Activated CD4-positive, alpha-beta T cell treated with anti-CD3 and anti-CD28 coated beads, Interleukin-10, Interleukin-2, amounts not matched to agents 100 ng/mL and 50 ng/mL, durations not matched to agents 16 hours and 8 hours (primary cell): ENCODE data around the gene IL6R.
"Not testable (repeated sequence)": the region's sequence is repeated elsewhere in the genome, so short reads cannot be mapped to it uniquely, and the experiment has no call there.

Source experiments
- DNase-seq: peaks from one replicate; pipeline ENCODE4 v3.0.0-alpha.2; 2020

Gene IL6R

GRCh38 chr1:154404984-154405746 is at the start of gene IL6R:
IL6R (plus strand) TSS chr1:154405343; CDS start chr1:154405630, 287 bp downstream.
- DNase-seq = peak; percentile 66

GRCh38 chr1:154358519-154358918 is 46.6 kb upstream of the IL6R start:
- no peak for DNase-seq

GRCh38 chr1:154360288-154360687 is 44.9 kb upstream of the IL6R start:
- no peak for DNase-seq

GRCh38 chr1:154360881-154361280 is 44.3 kb upstream of the IL6R start:
- not testable (repeated sequence) for DNase-seq

- DNase-seq = no peak
These were observed 43.8 kb upstream of the IL6R start for GRCh38 chr1:154361357-154361756.

- no peak for DNase-seq
These were observed 33.7 kb upstream of the IL6R start for GRCh38 chr1:154371436-154371835.

- DNase-seq = not testable (repeated sequence)
These were observed 31.3 kb upstream of the IL6R start for GRCh38 chr1:154373777-154374357.

- DNase-seq = no peak
These were observed 25.8 kb upstream of the IL6R start for GRCh38 chr1:154379301-154379700.

- no peak for DNase-seq
These were observed 20.3 kb upstream of the IL6R start for GRCh38 chr1:154384650-154385489.

GRCh38 chr1:154386643-154387352 is 18.3 kb upstream of the IL6R start:
- peak; percentile 68 for DNase-seq

- DNase-seq = no peak
These were observed 13.9 kb upstream of the IL6R start for GRCh38 chr1:154391086-154391770.

GRCh38 chr1:154398141-154398540 is 7.0 kb upstream of the IL6R start:
- peak; percentile 50 for DNase-seq

- DNase-seq = no peak
These were observed 6.5 kb upstream of the IL6R start for GRCh38 chr1:154398678-154399077.

- no peak for DNase-seq
These were observed 4.8 kb upstream of the IL6R start for GRCh38 chr1:154400381-154400801.

GRCh38 chr1:154402409-154402921 is 2.7 kb upstream of the IL6R start:
- no peak for DNase-seq

GRCh38 chr1:154403261-154403943 is 1.7 kb upstream of the IL6R start:
- DNase-seq = peak; percentile 63

GRCh38 chr1:154403983-154404382 is 1.2 kb upstream of the IL6R start:
- no peak for DNase-seq

GRCh38 chr1:154404511-154404931 is 622 bp upstream of the IL6R start:
- peak; percentile 14 for DNase-seq

GRCh38 chr1:154405747-154406571 is 816 bp downstream of the IL6R start:
- peak; percentile 59 for DNase-seq

- peak; percentile 18 for DNase-seq
These were observed 1.4 kb downstream of the IL6R start for GRCh38 chr1:154406572-154406879.

GRCh38 chr1:154406886-154407197 is 1.7 kb downstream of the IL6R start:
- DNase-seq = no peak
